ENCODE results near the gene TTC34.

- TF ChIP-seq EZH2 (IDR thresholded peaks at IDR 0.05) (no peak), ZNF274 (IDR thresholded peaks at IDR 0.05; ENCODE audit: low read depth, low read length) (no peak), CTCF (IDR thresholded peaks at IDR 0.05 in 2 of 3, conservative IDR thresholded peaks at IDR 0.05 in 1 of 3; ENCODE audit: borderline replicate concordance in 1 of 3, insufficient read depth in 1 of 3, low read depth in 2 of 3, low read length in 2 of 3) (no peak), POLR2A (IDR thresholded peaks at IDR 0.05; ENCODE audit: borderline replicate concordance, extremely low read depth, insufficient read depth, insufficient read length) (no peak), POLR2AphosphoS5 (IDR thresholded peaks at IDR 0.05; ENCODE audit: low read depth, low read length) (no peak), SIN3A (IDR thresholded peaks at IDR 0.05; ENCODE audit: low read depth) (no peak)
Observed at GRCh38 chr1:2850502-2850901, 49.0 kb upstream of the TTC34 start.
